Keratinocyte (primary cell): Measurements from ENCODE around the gene FAM217B. TPM values are rescaled to one million over a fixed set of nuclear protein-coding genes. Genes with fewer than 3 reads are reported as not detected.

Source experiments
- DNase-seq: peaks from one replicate; pipeline ENCODE4 v3.0.0-alpha.2; 2011; ENCODE audit warnings: low read depth, missing footprints, low spot score
- FAIRE-seq: peaks from 2 replicates; lab custom pipeline; 2011; peaks lifted over from hg19 to GRCh38; lab: Jason Lieb, UNC
- H2AFZ ChIP-seq: 2 replicates; pipeline ENCODE4 v1.6.0; 2012; ENCODE audit warnings: low read length, control low read depth, inconsistent platforms; ENCODE audit not compliant: control insufficient read depth
- H3K27ac ChIP-seq: 2 replicates; pipeline ENCODE4 v1.5.1; 2011; ENCODE audit warnings: low read length; ENCODE audit not compliant: control insufficient read depth, insufficient read depth
- H3K27me3 ChIP-seq: 3 replicates; pipeline ENCODE4 v1.6.0; 2011; ENCODE audit warnings: low read length; ENCODE audit not compliant: control insufficient read depth, insufficient read depth; ENCODE audit errors: extremely low read depth
- H3K36me3 ChIP-seq, 2 experiments: 2 replicates in 1 of 2; 3 replicates in 1 of 2; pipeline ENCODE4 v1.5.1; 2011; ENCODE audit warnings: low read length in 2 of 2, mild to moderate bottlenecking in 1 of 2; ENCODE audit not compliant: control insufficient read depth in 2 of 2, insufficient read depth in 2 of 2; ENCODE audit errors: extremely low read depth in 1 of 2
- H3K4me1 ChIP-seq: 3 replicates; pipeline ENCODE4 v1.5.1; 2011; ENCODE audit warnings: low read length; ENCODE audit not compliant: control insufficient read depth, insufficient read depth; ENCODE audit errors: extremely low read depth
- H3K4me2 ChIP-seq: 3 replicates; pipeline ENCODE4 v1.6.0; 2011; ENCODE audit warnings: low read depth, low read length; ENCODE audit not compliant: control insufficient read depth, insufficient read depth; ENCODE audit errors: extremely low read depth
- H3K4me3 ChIP-seq, 3 experiments: fragments of 200-600 bp in 1 of 3; sonication (generic) in 1 of 3; 2 replicates in 2 of 3; 3 replicates in 1 of 3; pipeline ENCODE4 v1.5.1; 2011 to 2016; ENCODE audit warnings: low read length in 3 of 3, mild to moderate bottlenecking in 3 of 3, control low read depth in 2 of 3, inconsistent platforms in 1 of 3, low read depth in 1 of 3, mixed read lengths in 1 of 3, mixed run types in 1 of 3, moderate library complexity in 1 of 3; ENCODE audit not compliant: control insufficient read depth in 2 of 3, insufficient read depth in 2 of 3; ENCODE audit errors: extremely low read depth in 1 of 3
- H3K79me2 ChIP-seq: 2 replicates; pipeline ENCODE4 v1.6.0; 2012; ENCODE audit warnings: low read length; ENCODE audit not compliant: control insufficient read depth, insufficient read depth
- H3K9ac ChIP-seq: 3 replicates; pipeline ENCODE4 v1.6.0; 2011; ENCODE audit warnings: low read length; ENCODE audit not compliant: control insufficient read depth, insufficient read depth; ENCODE audit errors: extremely low read depth
- H3K9me1 ChIP-seq: 3 replicates; pipeline ENCODE4 v1.6.0; 2011; ENCODE audit warnings: low read length; ENCODE audit not compliant: control insufficient read depth, insufficient read depth; ENCODE audit errors: extremely low read depth
- H3K9me3 ChIP-seq: 2 replicates; pipeline ENCODE4 v1.5.1; 2012; ENCODE audit warnings: low read depth, low read length; ENCODE audit not compliant: control insufficient read depth
- H4K20me1 ChIP-seq: 3 replicates; pipeline ENCODE4 v1.6.0; 2011; ENCODE audit warnings: low read length; ENCODE audit not compliant: control insufficient read depth, insufficient read depth; ENCODE audit errors: extremely low read depth
- CTCF ChIP-seq, 3 experiments: IDR thresholded peaks in 1 of 3; conservative IDR thresholded peaks in 1 of 3; optimal IDR thresholded peaks in 1 of 3; 2 replicates in 2 of 3; 3 replicates in 1 of 3; pipeline versions ENCODE3 to v1.5.1; 2011; ENCODE audit warnings: low read length in 3 of 3, mild to moderate bottlenecking in 3 of 3, moderate library complexity in 2 of 3, control low read depth in 1 of 3, inconsistent platforms in 1 of 3; ENCODE audit not compliant: insufficient read depth in 2 of 3; ENCODE audit errors: extremely low read depth in 1 of 3
- EZH2 ChIP-seq: IDR thresholded peaks from one replicate; pipeline ENCODE4 v1.6.1; 2012; ENCODE audit warnings: inconsistent platforms, mild to moderate bottlenecking, low read length, moderate library complexity
- dilution Hi-C: fragments of 300-500 bp; cut with MboI; formaldehyde crosslinking; loops from one replicate; pipeline ENCODE4 v1.7.0; 2020; ENCODE audit warnings: low sequenced_read_pairs; ENCODE audit not compliant: extremely low pct_ligation_motif_present
- polyA plus RNA-seq, 5 experiments: library from polyadenylated mRNA; depleted of rRNA in 3 of 5; stranded (reverse) in 3 of 5; stranded (forward) in 1 of 5; unstranded in 1 of 5; fragments of >200 nt; gene quantifications; 1 replicate in 1 of 5; 2 replicates in 3 of 5; 3 replicates in 1 of 5; pipeline versions ENCODE4 v1.2.1 to v1.2.3, GENCODE V29; 2011 to 2012; ENCODE audit warnings: missing spikeins in 2 of 5, low read depth in 1 of 5, low replicate concordance in 1 of 5

The FAM217B gene
- polyA plus RNA-seq, 1 donor (not counting 4 experiments of a cell fraction or from before 2014, with no cell fraction given): 10.1 TPM

DNA sequence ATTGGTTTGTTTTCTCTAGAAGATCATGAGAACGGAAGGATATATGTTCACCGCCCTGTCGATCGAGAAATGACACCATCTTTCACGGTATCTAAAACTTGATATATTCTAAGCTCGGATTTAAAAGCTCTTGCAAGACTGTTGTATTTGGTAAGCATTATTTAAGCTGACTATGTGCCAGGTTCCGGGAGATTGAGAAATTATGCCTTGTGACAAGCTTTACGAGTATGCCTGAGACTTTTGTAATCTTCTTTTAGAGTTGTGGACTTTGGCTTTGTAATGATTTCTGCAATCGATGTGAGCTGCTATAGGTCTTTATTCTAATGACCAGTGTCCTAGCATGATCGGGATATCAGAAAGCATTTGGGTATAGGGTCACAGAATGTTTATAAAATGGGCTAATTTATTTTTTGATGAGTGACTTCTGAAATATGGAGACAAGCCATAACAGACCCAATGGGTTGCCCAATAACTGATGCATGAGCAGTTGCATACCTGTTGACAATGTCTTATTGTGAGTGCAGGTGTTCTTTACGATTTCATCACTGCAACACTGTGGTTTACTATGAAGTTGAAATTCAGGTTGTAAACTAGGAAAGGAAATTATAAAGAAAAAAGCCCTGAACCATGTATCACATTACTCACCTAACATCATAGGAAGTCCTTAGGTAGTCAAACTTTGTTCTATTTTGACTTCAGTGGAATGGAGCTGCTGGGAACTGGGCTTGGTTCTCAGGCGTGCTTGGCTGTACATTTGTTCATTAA lies 32.0 kb downstream of the FAM217B start:
- Histone ChIP-seq H3K36me3 (no peaks in the 10 kb centered on the region), H2AFZ (peak overlapping the region; percentile 62), H4K20me1 (no peaks in the 10 kb centered on the region), H3K27me3 (no peaks in the 10 kb centered on the region), H3K9me1 (no peaks in the 10 kb centered on the region), H3K4me1 (peaks cover 26% of the 10 kb centered on the region), H3K79me2 (no peaks in the 10 kb centered on the region), H3K27ac (peak overlapping the region; percentile 81), H3K9me3 (no peaks in the 10 kb centered on the region), H3K4me2 (peak overlapping the region; percentile 71), H3K9ac (peak overlapping the region; percentile 13), H3K4me3 (no peak overlapping the region)
- dilution Hi-C loops: no loop called here
- FAIRE-seq: peak; percentile 95
- peak; percentile 72 for DNase-seq
- TF ChIP-seq EZH2 (no peak), CTCF (optimal IDR thresholded peaks at IDR 0.05 in 1 of 3, IDR thresholded peaks at IDR 0.05 in 1 of 3, conservative IDR thresholded peaks at IDR 0.05 in 1 of 3; ENCODE audit: extremely low read depth in 1 of 3, insufficient read depth in 2 of 3, low read length in 3 of 3) (no peak)

GRCh38 chr20:59976156-59976782 lies 36.1 kb downstream of the FAM217B start:
- H3K4me1 ChIP-seq: peaks cover 20% of the 10 kb centered on the region
- no peaks in the 10 kb centered on the region for H4K20me1 ChIP-seq
- H2AFZ ChIP-seq: no peak overlapping the region
- dilution Hi-C loops: no loop called here
- FAIRE-seq (no peak), DNase-seq (no peak)
- no peak for TF ChIP-seq EZH2
- no peak for TF ChIP-seq CTCF (optimal IDR thresholded peaks at IDR 0.05 in 1 of 3, IDR thresholded peaks at IDR 0.05 in 1 of 3, conservative IDR thresholded peaks at IDR 0.05 in 1 of 3; ENCODE audit: extremely low read depth in 1 of 3, insufficient read depth in 2 of 3, low read length in 3 of 3)
- H3K79me2 ChIP-seq: no peaks in the 10 kb centered on the region
- H3K27ac ChIP-seq: no peak overlapping the region
- no peak overlapping the region for H3K4me2 ChIP-seq
- H3K4me3 ChIP-seq: no peak overlapping the region
- H3K27me3 ChIP-seq: no peaks in the 10 kb centered on the region
- no peak overlapping the region for H3K9ac ChIP-seq
- no peaks in the 10 kb centered on the region for H3K9me1 ChIP-seq
- H3K9me3 ChIP-seq: no peaks in the 10 kb centered on the region
- no peaks in the 10 kb centered on the region for H3K36me3 ChIP-seq
